ENCODE results near the gene NBAS. TPM values are rescaled to one million over a fixed set of nuclear protein-coding genes. Genes with fewer than 3 reads are reported as not detected.

NBAS gene
- polyA plus RNA-seq, 1 of the 3 experiments (the other 2 are of a cell fraction), result 12.0 TPM

DNA sequence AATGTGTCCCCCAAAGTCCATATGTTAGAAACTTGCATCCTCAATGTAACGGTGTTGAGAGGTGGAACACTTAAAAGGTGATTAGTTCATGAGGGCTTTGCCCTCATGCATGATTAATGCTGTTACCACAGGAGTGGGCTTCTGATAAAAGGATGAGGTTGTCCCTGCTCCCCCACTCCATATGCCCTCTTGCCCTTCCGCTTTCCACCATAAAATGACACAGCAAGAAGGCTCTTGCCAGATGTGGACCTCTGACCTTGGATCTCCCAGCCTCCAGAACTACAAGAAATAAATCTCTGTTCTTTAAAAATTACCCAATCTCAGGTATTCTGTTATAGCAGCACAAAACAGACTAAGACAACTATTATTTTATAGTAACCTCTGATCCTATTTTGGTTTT is 412.1 kb downstream of the NBAS start (continued):
- TF ChIP-seq, protein P1, sequence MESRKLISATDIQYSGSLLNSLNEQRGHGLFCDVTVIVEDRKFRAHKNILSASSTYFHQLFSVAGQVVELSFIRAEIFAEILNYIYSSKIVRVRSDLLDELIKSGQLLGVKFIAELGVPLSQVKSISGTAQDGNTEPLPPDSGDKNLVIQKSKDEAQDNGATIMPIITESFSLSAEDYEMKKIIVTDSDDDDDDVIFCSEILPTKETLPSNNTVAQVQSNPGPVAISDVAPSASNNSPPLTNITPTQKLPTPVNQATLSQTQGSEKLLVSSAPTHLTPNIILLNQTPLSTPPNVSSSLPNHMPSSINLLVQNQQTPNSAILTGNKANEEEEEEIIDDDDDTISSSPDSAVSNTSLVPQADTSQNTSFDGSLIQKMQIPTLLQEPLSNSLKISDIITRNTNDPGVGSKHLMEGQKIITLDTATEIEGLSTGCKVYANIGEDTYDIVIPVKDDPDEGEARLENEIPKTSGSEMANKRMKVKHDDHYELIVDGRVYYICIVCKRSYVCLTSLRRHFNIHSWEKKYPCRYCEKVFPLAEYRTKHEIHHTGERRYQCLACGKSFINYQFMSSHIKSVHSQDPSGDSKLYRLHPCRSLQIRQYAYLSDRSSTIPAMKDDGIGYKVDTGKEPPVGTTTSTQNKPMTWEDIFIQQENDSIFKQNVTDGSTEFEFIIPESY (IDR thresholded peaks at IDR 0.05; ENCODE audit: borderline replicate concordance, low read depth), result no peak
- no peak for TF ChIP-seq CHD2 (IDR thresholded peaks at IDR 0.05; ENCODE audit: low read length, partially characterized antibody)
- TF ChIP-seq NRF1 (IDR thresholded peaks at IDR 0.05; ENCODE audit: low read depth, low read length), result no peak
- no peak for TF ChIP-seq NFIC (IDR thresholded peaks at IDR 0.05; ENCODE audit: borderline replicate concordance)

DNA sequence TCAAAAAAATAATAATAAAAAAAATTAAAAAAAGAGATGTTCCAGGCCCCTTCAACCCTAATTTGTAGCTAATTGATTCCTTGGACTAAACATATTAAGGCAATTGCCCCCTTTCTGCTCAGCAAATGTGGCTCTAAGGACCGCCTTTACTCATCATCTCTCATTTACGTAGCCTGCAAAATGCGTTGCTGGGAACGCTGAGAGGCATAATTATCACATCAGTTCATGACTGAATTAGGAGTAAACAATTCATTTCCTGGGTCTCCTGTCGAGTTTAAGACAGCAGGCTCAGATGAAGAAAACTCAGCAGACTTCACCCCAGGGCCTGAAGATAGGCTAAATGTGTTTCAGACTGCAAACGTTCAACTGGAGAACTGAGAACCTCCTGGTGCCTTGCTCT is 413.5 kb downstream of the NBAS start:
- Histone ChIP-seq H3F3A (replicated peaks; ENCODE audit: insufficient read depth) (no peaks in the 10 kb centered on the region), H3K4me2 (no peak overlapping the region), H3K9ac (no peak overlapping the region), H3K79me2 (ENCODE audit: insufficient read depth) (no peaks in the 10 kb centered on the region), H3K36me3 (replicated peaks in 1 of 2; ENCODE audit: control insufficient read depth in 1 of 2, insufficient read depth in 2 of 2, low read length in 1 of 2) (no peaks in the 10 kb centered on the region), H4K20me1 (ENCODE audit: insufficient read depth) (no peaks in the 10 kb centered on the region), H3K27me3 (ENCODE audit: insufficient read depth) (no peaks in the 10 kb centered on the region), H2AFZ (ENCODE audit: low read depth) (no peak overlapping the region), H3K27ac (ENCODE audit: low read depth in 2 of 2, low read length in 1 of 2) (no peak overlapping the region), H3K4me3 (ENCODE audit: low read depth in 2 of 2, low read length in 1 of 2) (no peak overlapping the region), H3K9me2 (no peaks in the 10 kb centered on the region), H3K9me3 (no peaks in the 10 kb centered on the region), H3K4me1 (ENCODE audit: control insufficient read depth in 1 of 2, insufficient read depth in 2 of 2, low read depth in 1 of 2, low read length in 1 of 2) (no peaks in the 10 kb centered on the region)
- ChIA-PET POLR2A (interaction anchor here (0.7 kb wide), 1 partner anchor 30 kb away, joined by 3 read pairs; no protein-coding TSS in a partner anchor), CTCF (interaction anchor here (1.2 kb wide), 1 partner anchor 13 kb away, joined by 3 read pairs; no protein-coding TSS in a partner anchor)
- WGBS (ENCODE audit: low lambda C conversion rate), result 56% methylated on average over 6 of the region's 6 CpGs
- TF ChIP-seq MXI1 (IDR thresholded peaks at IDR 0.05; ENCODE audit: low read depth, low read length) (no peak), FOSL2 (IDR thresholded peaks at IDR 0.05; ENCODE audit: borderline replicate concordance, low read depth) (no peak), NFIC (IDR thresholded peaks at IDR 0.05; ENCODE audit: borderline replicate concordance) (no peak), NRF1 (IDR thresholded peaks at IDR 0.05; ENCODE audit: low read depth, low read length) (no peak), TEAD4 (IDR thresholded peaks at IDR 0.05; ENCODE audit: borderline replicate concordance, insufficient read depth) (no peak), FOXJ3 (CRISPR knock-in tag; IDR thresholded peaks at IDR 0.05) (no peak), GATA2 (CRISPR knock-in tag; IDR thresholded peaks at IDR 0.05) (no peak), MEF2A (IDR thresholded peaks at IDR 0.05; ENCODE audit: borderline replicate concordance, low read depth) (no peak), TAF1 (IDR thresholded peaks at IDR 0.05; ENCODE audit: borderline replicate concordance, low read depth, low read length) (no peak), EP300 (IDR thresholded peaks at IDR 0.05; ENCODE audit: borderline replicate concordance in 1 of 2, low read depth in 1 of 2, low read length in 1 of 2) (no peak), RXRA (IDR thresholded peaks at IDR 0.05; ENCODE audit: borderline replicate concordance, low read depth) (no peak), RCOR1 (IDR thresholded peaks at IDR 0.05; ENCODE audit: low read length) (no peak), GABPA (IDR thresholded peaks at IDR 0.05; ENCODE audit: low read depth) (no peak), ELF1 (IDR thresholded peaks at IDR 0.05) (no peak)
- TF ChIP-seq, protein P2, sequence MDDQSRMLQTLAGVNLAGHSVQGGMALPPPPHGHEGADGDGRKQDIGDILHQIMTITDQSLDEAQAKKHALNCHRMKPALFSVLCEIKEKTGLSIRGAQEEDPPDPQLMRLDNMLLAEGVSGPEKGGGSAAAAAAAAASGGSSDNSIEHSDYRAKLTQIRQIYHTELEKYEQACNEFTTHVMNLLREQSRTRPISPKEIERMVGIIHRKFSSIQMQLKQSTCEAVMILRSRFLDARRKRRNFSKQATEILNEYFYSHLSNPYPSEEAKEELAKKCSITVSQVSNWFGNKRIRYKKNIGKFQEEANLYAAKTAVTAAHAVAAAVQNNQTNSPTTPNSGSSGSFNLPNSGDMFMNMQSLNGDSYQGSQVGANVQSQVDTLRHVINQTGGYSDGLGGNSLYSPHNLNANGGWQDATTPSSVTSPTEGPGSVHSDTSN (IDR thresholded peaks at IDR 0.05), result no peak
- TF ChIP-seq, protein P3, sequence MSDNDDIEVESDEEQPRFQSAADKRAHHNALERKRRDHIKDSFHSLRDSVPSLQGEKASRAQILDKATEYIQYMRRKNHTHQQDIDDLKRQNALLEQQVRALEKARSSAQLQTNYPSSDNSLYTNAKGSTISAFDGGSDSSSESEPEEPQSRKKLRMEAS (IDR thresholded peaks at IDR 0.05; ENCODE audit: low read depth), result no peak
- TF ChIP-seq, protein P4, sequence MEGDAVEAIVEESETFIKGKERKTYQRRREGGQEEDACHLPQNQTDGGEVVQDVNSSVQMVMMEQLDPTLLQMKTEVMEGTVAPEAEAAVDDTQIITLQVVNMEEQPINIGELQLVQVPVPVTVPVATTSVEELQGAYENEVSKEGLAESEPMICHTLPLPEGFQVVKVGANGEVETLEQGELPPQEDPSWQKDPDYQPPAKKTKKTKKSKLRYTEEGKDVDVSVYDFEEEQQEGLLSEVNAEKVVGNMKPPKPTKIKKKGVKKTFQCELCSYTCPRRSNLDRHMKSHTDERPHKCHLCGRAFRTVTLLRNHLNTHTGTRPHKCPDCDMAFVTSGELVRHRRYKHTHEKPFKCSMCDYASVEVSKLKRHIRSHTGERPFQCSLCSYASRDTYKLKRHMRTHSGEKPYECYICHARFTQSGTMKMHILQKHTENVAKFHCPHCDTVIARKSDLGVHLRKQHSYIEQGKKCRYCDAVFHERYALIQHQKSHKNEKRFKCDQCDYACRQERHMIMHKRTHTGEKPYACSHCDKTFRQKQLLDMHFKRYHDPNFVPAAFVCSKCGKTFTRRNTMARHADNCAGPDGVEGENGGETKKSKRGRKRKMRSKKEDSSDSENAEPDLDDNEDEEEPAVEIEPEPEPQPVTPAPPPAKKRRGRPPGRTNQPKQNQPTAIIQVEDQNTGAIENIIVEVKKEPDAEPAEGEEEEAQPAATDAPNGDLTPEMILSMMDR (IDR thresholded peaks at IDR 0.05), result no peak
- TF ChIP-seq, protein P5, sequence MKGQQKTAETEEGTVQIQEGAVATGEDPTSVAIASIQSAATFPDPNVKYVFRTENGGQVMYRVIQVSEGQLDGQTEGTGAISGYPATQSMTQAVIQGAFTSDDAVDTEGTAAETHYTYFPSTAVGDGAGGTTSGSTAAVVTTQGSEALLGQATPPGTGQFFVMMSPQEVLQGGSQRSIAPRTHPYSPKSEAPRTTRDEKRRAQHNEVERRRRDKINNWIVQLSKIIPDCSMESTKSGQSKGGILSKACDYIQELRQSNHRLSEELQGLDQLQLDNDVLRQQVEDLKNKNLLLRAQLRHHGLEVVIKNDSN (IDR thresholded peaks at IDR 0.05; ENCODE audit: borderline replicate concordance, low read depth), result no peak
- TF ChIP-seq, protein P6, sequence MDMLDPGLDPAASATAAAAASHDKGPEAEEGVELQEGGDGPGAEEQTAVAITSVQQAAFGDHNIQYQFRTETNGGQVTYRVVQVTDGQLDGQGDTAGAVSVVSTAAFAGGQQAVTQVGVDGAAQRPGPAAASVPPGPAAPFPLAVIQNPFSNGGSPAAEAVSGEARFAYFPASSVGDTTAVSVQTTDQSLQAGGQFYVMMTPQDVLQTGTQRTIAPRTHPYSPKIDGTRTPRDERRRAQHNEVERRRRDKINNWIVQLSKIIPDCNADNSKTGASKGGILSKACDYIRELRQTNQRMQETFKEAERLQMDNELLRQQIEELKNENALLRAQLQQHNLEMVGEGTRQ (IDR thresholded peaks at IDR 0.05; ENCODE audit: borderline replicate concordance, low read depth, low read length), result no peak
- DNase-seq, result no peak

Data from SK-N-SH (cell line).